Activated T-helper 1 cell treated with anti-CD3 and anti-CD28 coated beads, Interleukin-12 subunit alpha, Interleukin-12 subunit beta, Interleukin-2, Interleukin-4 antibody, amounts not matched to agents 30 ng/mL and 10 ng/mL and 1 ng/mL, durations not matched to agents 14 hours and 24 hours and 36 hours (primary cell): ENCODE measurements around the gene ZNF782. TPM values are rescaled to one million over a fixed set of nuclear protein-coding genes. Genes with fewer than 3 reads are reported as not detected.
"Not testable (repeated sequence)": the region's sequence is repeated elsewhere in the genome, so short reads cannot be mapped to it uniquely, and the experiment has no call there.

Experiments used
- DNase-seq: peaks from one replicate; pipeline ENCODE4 v3.0.0; 2021; ENCODE audit warnings: low spot score
- H3K27ac Mint-ChIP-seq: one replicate; pipeline ENCODE4 v1.8.0; 2021; ENCODE audit warnings: mild to moderate bottlenecking, mixed read lengths
- H3K27me3 Mint-ChIP-seq: one replicate; pipeline ENCODE4 v1.8.0; 2022; ENCODE audit warnings: mild to moderate bottlenecking, moderate library complexity, mixed read lengths; ENCODE audit not compliant: insufficient read depth
- H3K36me3 Mint-ChIP-seq: one replicate; pipeline ENCODE4 v1.8.0; 2021; ENCODE audit warnings: low read depth, mixed read lengths
- H3K4me1 Mint-ChIP-seq: one replicate; pipeline ENCODE4 v1.8.0; 2021; ENCODE audit warnings: low read depth, mixed read lengths
- H3K4me3 Mint-ChIP-seq: one replicate; pipeline ENCODE4 v1.8.0; 2021; ENCODE audit warnings: mild to moderate bottlenecking, moderate library complexity, mixed read lengths
- H3K9me3 Mint-ChIP-seq: one replicate; pipeline ENCODE4 v1.8.0; 2021; ENCODE audit warnings: mixed read lengths
- intact Hi-C: fragments of 100-400 bp; cut with micrococcal nuclease; formaldehyde crosslinking; loops from one replicate; pipeline ENCODE4 v1.15.1; 2024
- total RNA-seq: library from RNA; stranded (reverse); gene quantifications from 2 replicates; pipeline ENCODE4 v1.2.3, GENCODE V29; 2022

Gene ZNF782
- 3.8 and 4.4 TPM in 2 replicates for total RNA-seq

DNA sequence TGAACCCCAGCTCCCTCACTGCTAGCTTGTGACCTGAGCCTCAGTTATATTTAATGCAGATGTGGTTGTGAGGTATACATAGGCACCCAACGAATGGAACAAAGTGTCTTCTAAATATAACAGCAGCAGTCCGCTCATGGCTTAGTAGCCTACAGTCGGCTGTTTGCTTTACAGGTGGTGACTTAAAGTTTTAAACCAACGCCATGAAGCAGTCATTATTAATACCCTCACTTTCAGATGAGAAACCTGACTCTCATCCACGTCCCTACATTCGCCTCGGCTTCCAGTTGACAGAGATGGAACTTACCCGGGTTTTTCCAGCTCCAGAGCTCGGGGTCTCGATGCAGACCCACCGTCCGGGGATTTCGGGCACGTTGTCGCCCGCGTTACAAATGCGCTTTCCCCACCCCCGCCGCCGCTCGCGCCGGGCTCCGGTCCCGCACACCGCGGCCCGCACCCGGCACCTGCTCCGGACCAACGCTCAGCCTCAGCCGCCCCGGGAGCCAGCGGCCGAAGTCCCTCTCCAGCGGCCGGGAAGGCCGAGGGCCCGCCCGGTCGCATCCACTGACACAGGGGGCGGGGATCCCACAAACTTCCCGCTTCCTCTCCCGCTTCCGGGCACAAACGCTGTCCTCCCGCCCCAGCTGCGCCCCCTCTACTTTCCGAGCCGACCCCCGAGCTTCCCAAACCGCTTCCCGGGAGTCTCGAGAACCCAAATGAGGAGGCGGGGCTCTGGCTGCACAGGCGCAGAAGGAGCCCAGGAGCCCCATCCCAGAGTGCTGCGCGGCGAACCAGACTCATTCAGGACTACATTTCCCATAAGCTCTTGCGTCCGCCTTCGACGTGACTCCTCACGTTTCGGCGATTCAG, at the start of gene ZNF782:
TSS of gene ZNF782 (minus strand) at position 734 of the 870 bp plus-strand sequence. CDS start 2,553 bp downstream, outside the sequence.
- Mint-ChIP-seq H3K4me1 (peaks cover 43% of the 10 kb centered on the region), H3K27me3 (peaks cover 21% of the 10 kb centered on the region), H3K27ac (peak within 1 kb of the TSS; percentile 99), H3K36me3 (peaks cover 12% of the 10 kb centered on the region), H3K4me3 (peak within 1 kb of the TSS; percentile 100), H3K9me3 (peaks cover 4% of the 10 kb centered on the region)
- intact Hi-C loops, result loop anchor here (1.0 to 5.0 kb wide), 5 partner anchors 76 to 779 kb away; partner anchors contain the start of genes NCBP1, PRXL2C, TSTD2 and ZNF367
- peak; percentile 81 for DNase-seq

GRCh38 chr9:96900010-96900409, 45.7 kb upstream of the ZNF782 start:
- not testable (repeated sequence) for H3K9me3 Mint-ChIP-seq, H3K4me3 Mint-ChIP-seq

DNA sequence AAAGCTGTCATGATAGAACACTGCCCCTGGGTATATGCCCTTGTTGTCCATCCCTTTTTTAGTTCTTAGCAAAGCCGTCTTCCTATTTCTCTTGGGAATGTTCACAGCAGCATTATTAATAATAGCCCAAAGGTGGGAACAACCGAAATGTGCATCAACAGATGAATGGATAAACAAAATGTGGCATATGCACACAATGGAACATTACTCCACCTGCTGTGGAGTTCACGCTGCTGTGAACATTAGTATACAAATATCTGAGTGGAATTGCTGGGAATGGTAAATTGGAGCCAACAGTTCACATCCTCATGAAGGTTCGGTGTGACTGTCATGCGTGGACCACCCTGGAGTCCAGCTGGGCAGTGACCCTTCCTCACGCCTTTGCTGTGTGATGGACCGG, 37.8 kb upstream of the ZNF782 start:
- no peak overlapping the region for H3K27ac Mint-ChIP-seq
- DNase-seq, result no peak
- peaks cover 29% of the 10 kb centered on the region for H3K36me3 Mint-ChIP-seq
- H3K4me1 Mint-ChIP-seq, result no peaks in the 10 kb centered on the region
- peaks cover 5% of the 10 kb centered on the region for H3K9me3 Mint-ChIP-seq
- no peaks in the 10 kb centered on the region for H3K27me3 Mint-ChIP-seq
- intact Hi-C loops, result no loop called here
- no peak overlapping the region for H3K4me3 Mint-ChIP-seq

More at GRCh38 chr9:96900010-96900409, 45.7 kb upstream of the ZNF782 start:
- DNase-seq, H3K27ac Mint-ChIP-seq, H3K27me3 Mint-ChIP-seq, intact Hi-C loops, H3K4me1 Mint-ChIP-seq: not testable (repeated sequence)
- H3K36me3 Mint-ChIP-seq, result peaks cover 16% of the 10 kb centered on the region

- intact Hi-C loops, result no loop called here
- Mint-ChIP-seq H3K36me3 (peaks cover 13% of the 10 kb centered on the region), H3K9me3 (peaks cover 2% of the 10 kb centered on the region), H3K27me3 (no peaks in the 10 kb centered on the region), H3K27ac (no peak overlapping the region), H3K4me1 (no peaks in the 10 kb centered on the region), H3K4me3 (no peak overlapping the region)
- no peak for DNase-seq
Observed at GRCh38 chr9:96888591-96888990, 34.3 kb upstream of the ZNF782 start.

- DNase-seq, result no peak
- H3K4me1 Mint-ChIP-seq, result no peaks in the 10 kb centered on the region
- H3K36me3 Mint-ChIP-seq, result peaks cover 5% of the 10 kb centered on the region
- peaks cover 2% of the 10 kb centered on the region for H3K9me3 Mint-ChIP-seq
- intact Hi-C loops, result no loop called here
- no peak overlapping the region for H3K27ac Mint-ChIP-seq
- H3K27me3 Mint-ChIP-seq, result peaks cover 4% of the 10 kb centered on the region
- H3K4me3 Mint-ChIP-seq, result no peak overlapping the region
Observed at GRCh38 chr9:96885424-96885823, 31.1 kb upstream of the ZNF782 start.

GRCh38 chr9:96884443-96884842, 30.1 kb upstream of the ZNF782 start:
- H3K27ac Mint-ChIP-seq, result no peak overlapping the region

GRCh38 chr9:96883922-96884321, 29.6 kb upstream of the ZNF782 start:
- Mint-ChIP-seq H3K4me3 (no peak overlapping the region), H3K4me1 (no peaks in the 10 kb centered on the region)
- intact Hi-C loops, result no loop called here

More at GRCh38 chr9:96884443-96884842, 30.1 kb upstream of the ZNF782 start:
- peaks cover 2% of the 10 kb centered on the region for H3K9me3 Mint-ChIP-seq
- no peak for DNase-seq
- H3K27me3 Mint-ChIP-seq, result peaks cover 6% of the 10 kb centered on the region
- peaks cover 3% of the 10 kb centered on the region for H3K36me3 Mint-ChIP-seq
- intact Hi-C loops, result no loop called here
- H3K4me3 Mint-ChIP-seq, result no peak overlapping the region
- no peaks in the 10 kb centered on the region for H3K4me1 Mint-ChIP-seq

DNA sequence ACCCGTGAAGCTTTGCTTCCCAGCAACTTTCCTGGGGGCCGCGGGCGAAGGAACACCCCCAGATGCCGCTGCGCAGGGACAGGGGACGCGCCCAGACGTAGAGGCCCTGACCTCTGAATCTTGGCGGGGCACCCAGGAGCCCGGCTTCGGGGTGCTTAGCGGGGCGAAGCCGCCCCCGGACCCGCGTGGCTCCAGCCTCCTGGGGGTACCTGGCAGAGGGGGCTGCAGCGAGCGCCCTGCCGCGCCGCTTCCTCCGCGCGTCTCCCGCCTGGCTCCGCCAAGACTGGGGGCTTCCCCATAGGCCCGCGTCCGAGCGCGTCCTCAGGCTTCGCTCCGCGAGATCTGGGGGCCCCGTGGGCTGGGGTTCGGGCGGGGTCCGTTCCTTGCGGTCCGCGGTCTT, 23.0 kb upstream of the ZNF782 start:
- peaks cover 21% of the 10 kb centered on the region for H3K27me3 Mint-ChIP-seq
- H3K36me3 Mint-ChIP-seq, result no peaks in the 10 kb centered on the region
- DNase-seq, result no peak
- no peak overlapping the region for H3K27ac Mint-ChIP-seq
- no peak overlapping the region for H3K4me3 Mint-ChIP-seq
- intact Hi-C loops, result loop anchor here (5.0 kb wide), 1 partner anchor 360 kb away; no protein-coding TSS in a partner anchor
- peaks cover 31% of the 10 kb centered on the region for H3K4me1 Mint-ChIP-seq
- no peaks in the 10 kb centered on the region for H3K9me3 Mint-ChIP-seq

More at GRCh38 chr9:96883922-96884321, 29.6 kb upstream of the ZNF782 start:
- Mint-ChIP-seq H3K27ac (no peak overlapping the region), H3K27me3 (peaks cover 6% of the 10 kb centered on the region), H3K36me3 (peaks cover 3% of the 10 kb centered on the region), H3K9me3 (peaks cover 2% of the 10 kb centered on the region)
- DNase-seq, result no peak

- peaks cover 31% of the 10 kb centered on the region for H3K4me1 Mint-ChIP-seq
- intact Hi-C loops, result loop anchor here (1.0 to 5.0 kb wide), 2 partner anchors 18 to 362 kb away; no protein-coding TSS in a partner anchor
- H3K36me3 Mint-ChIP-seq, result no peaks in the 10 kb centered on the region
- H3K27ac Mint-ChIP-seq, result peak overlapping the region; percentile 86
- H3K9me3 Mint-ChIP-seq, result no peaks in the 10 kb centered on the region
- H3K4me3 Mint-ChIP-seq, result peak overlapping the region; percentile 89
- H3K27me3 Mint-ChIP-seq, result peaks cover 17% of the 10 kb centered on the region
- DNase-seq, result peak; percentile 44
Observed at GRCh38 chr9:96875461-96876142, 21.3 kb upstream of the ZNF782 start.

GRCh38 chr9:96874947-96875460, 20.7 kb upstream of the ZNF782 start:
- Mint-ChIP-seq H3K9me3 (no peaks in the 10 kb centered on the region), H3K27me3 (peaks cover 17% of the 10 kb centered on the region), H3K36me3 (no peaks in the 10 kb centered on the region), H3K27ac (peak overlapping the region; percentile 86), H3K4me1 (peaks cover 31% of the 10 kb centered on the region), H3K4me3 (peak overlapping the region; percentile 89)
- DNase-seq, result no peak
- intact Hi-C loops, result loop anchor here (1.0 to 5.0 kb wide), 2 partner anchors 18 to 362 kb away; no protein-coding TSS in a partner anchor

GRCh38 chr9:96874201-96874785, 20.0 kb upstream of the ZNF782 start:
- Mint-ChIP-seq H3K27ac (no peak overlapping the region), H3K4me1 (peaks cover 31% of the 10 kb centered on the region), H3K4me3 (no peak overlapping the region), H3K27me3 (peaks cover 15% of the 10 kb centered on the region), H3K9me3 (no peaks in the 10 kb centered on the region), H3K36me3 (no peaks in the 10 kb centered on the region)
- DNase-seq, result no peak
- intact Hi-C loops, result no loop called here

DNA sequence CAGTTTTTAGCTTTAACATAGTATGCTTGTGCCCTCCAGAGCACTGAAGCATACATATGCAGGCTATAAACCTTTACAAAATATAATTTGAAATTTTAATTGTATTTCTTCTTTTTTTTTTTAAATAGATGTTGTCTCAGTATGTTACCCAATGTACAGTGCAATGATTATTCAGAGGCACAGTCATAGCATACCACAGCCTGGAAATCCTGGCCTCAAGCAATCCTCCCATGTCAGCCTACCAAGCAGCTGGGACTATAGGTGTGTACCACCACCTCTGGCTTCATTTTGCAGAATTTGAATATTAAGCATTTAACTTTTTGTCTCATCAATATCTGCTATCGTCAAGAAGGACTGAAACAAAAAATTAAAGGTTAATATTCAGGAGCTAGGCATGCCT, 16.9 kb upstream of the ZNF782 start:
- intact Hi-C loops, result no loop called here
- DNase-seq, result no peak
- Mint-ChIP-seq H3K4me3 (no peak overlapping the region), H3K27ac (no peak overlapping the region), H3K4me1 (peaks cover 28% of the 10 kb centered on the region), H3K36me3 (no peaks in the 10 kb centered on the region), H3K9me3 (peaks cover 5% of the 10 kb centered on the region), H3K27me3 (peaks cover 7% of the 10 kb centered on the region)
